Mammary epithelial cell (primary cell): ENCODE measurements around the gene RFC2.

Experiments
- CTCF ChIP-seq, 2 donors: IDR thresholded peaks in 1 of 2; conservative IDR thresholded peaks in 1 of 2; 2 replicates each; pipeline ENCODE4 v1.5.1; 2011 to 2012; ENCODE audit warnings: inconsistent platforms in 2 of 2, low read length in 2 of 2, mild to moderate bottlenecking in 2 of 2, control low read depth in 1 of 2, low read depth in 1 of 2; ENCODE audit not compliant: insufficient read depth in 1 of 2; ENCODE audit errors: extremely low read depth in 1 of 2
- EZH2 ChIP-seq: IDR thresholded peaks from 2 replicates; pipeline ENCODE4 v1.6.1; 2012; ENCODE audit warnings: low read length, inconsistent platforms, borderline replicate concordance

DNA sequence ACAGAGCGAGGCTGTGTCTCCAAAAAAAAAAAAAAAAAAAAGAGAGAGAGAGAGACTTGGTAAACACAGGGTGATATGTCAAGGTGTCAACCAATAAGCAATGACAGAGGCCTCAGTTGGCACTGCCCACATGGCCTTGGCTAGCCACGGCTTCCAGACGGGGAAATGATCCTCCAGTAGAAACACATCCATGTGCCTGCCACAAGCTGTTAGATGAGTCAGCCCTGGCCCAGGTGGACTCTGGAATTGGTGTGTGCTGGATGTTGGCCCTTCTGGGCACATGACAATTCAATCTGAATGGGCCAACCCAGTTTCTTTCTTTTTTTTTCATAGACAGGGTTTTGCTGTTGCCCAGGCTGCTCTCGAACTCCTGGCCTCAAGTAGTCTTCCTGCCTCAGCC is 13.7 kb downstream of the RFC2 start:
- TF ChIP-seq CTCF (conservative IDR thresholded peaks at IDR 0.05 in 1 of 2, IDR thresholded peaks at IDR 0.05 in 1 of 2; ENCODE audit: extremely low read depth in 1 of 2, insufficient read depth in 1 of 2, low read depth in 1 of 2, low read length in 2 of 2) (no peak), EZH2 (no peak)
